A673 (cell line): ENCODE results near the gene TYW5. TPM values are rescaled to one million over a fixed set of nuclear protein-coding genes. Genes with fewer than 3 reads are reported as not detected.

Experiments
- BruUV-seq: library from RNA; stranded (reverse); fragments of 400-500 nt; replicated peaks from 2 replicates; lab custom pipeline; 2021; lab: Mats Ljungman, UMichigan
- CTCF ChIA-PET: fragments of 300-600 bp; sonication (Branson Sonifier 250); formaldehyde crosslinking; loops from one replicate; lab custom pipeline; 2022; ENCODE audit warnings: antibody characterized with exemption; lab: Charles Lee
- POLR2A ChIA-PET: fragments of 300-600 bp; sonication (Branson Sonifier 250); formaldehyde crosslinking; loops from one replicate; lab custom pipeline; 2022; ENCODE audit warnings: antibody characterized with exemption; ENCODE audit not compliant: low non-redundant PET; lab: Charles Lee
- DNase-seq: peaks from one replicate; pipeline ENCODE4 v3.0.0-alpha.2; 2015; ENCODE audit warnings: low spot score
- H3K27ac ChIP-seq: fragments of 200-600 bp; sonication (generic); 2 replicates; pipeline ENCODE4 v1.5.1; 2016; ENCODE audit warnings: mixed run types, low read depth, mild to moderate bottlenecking, mixed read lengths, antibody characterized with exemption, low read length; ENCODE audit not compliant: poor library complexity, severe bottlenecking
- H3K27me3 ChIP-seq: fragments of 200-600 bp; sonication (generic); replicated peaks from 2 replicates; pipeline ENCODE4 v1.6.1; 2017; ENCODE audit warnings: mixed run types, low read depth, mild to moderate bottlenecking, mixed read lengths, antibody characterized with exemption, low read length; ENCODE audit not compliant: insufficient read depth, poor library complexity
- H3K36me3 ChIP-seq: fragments of 200-600 bp; sonication (generic); 2 replicates; pipeline ENCODE4 v1.6.1; 2016; ENCODE audit warnings: mixed run types, mild to moderate bottlenecking, mixed read lengths, antibody characterized with exemption, low read length; ENCODE audit not compliant: insufficient read depth, poor library complexity, severe bottlenecking
- H3K4me1 ChIP-seq: fragments of 200-600 bp; sonication (generic); 2 replicates; pipeline ENCODE4 v1.6.1; 2017; ENCODE audit warnings: mixed run types, mild to moderate bottlenecking, mixed read lengths, antibody characterized with exemption, low read length; ENCODE audit not compliant: insufficient read depth, poor library complexity, severe bottlenecking
- H3K4me3 ChIP-seq: fragments of 200-600 bp; sonication (generic); 2 replicates; pipeline ENCODE4 v1.5.1; 2016; ENCODE audit warnings: low read depth, mixed run types, mild to moderate bottlenecking, mixed read lengths, low read length; ENCODE audit not compliant: poor library complexity, severe bottlenecking
- H3K9me3 ChIP-seq: fragments of 200-600 bp; sonication (generic); 2 replicates; pipeline ENCODE4 v1.6.1; 2016; ENCODE audit warnings: mixed run types, low read depth, mild to moderate bottlenecking, mixed read lengths, antibody characterized with exemption, low read length; ENCODE audit not compliant: poor library complexity, severe bottlenecking
- CTCF ChIP-seq: fragments of 300-800, 200-600 bp; sonication (generic); conservative IDR thresholded peaks from 2 replicates; pipeline ENCODE4 v1.5.1; 2017; ENCODE audit warnings: low read depth, mild to moderate bottlenecking, antibody characterized with exemption, low read length, moderate library complexity, mixed read lengths
- EZH2 ChIP-seq: fragments of 200-600 bp; sonication (generic); IDR thresholded peaks from 2 replicates; pipeline ENCODE4 v1.6.1; 2017; ENCODE audit warnings: borderline replicate concordance, low read depth, mild to moderate bottlenecking, mixed read lengths, antibody characterized with exemption, low read length; ENCODE audit not compliant: poor library complexity, severe bottlenecking
- intact Hi-C: fragments of 100-400 bp; cut with micrococcal nuclease; formaldehyde crosslinking; loops from one replicate; pipeline ENCODE4 v1.10.0; 2022; ENCODE audit not compliant: unreplicated experiment
- total RNA-seq: library from RNA; stranded (reverse); gene quantifications from 2 replicates; pipeline ENCODE4 v1.2.3, GENCODE V29; 2021

TYW5 gene
- total RNA-seq, 1 experiment from 2014 or later: 6.9 TPM

DNA sequence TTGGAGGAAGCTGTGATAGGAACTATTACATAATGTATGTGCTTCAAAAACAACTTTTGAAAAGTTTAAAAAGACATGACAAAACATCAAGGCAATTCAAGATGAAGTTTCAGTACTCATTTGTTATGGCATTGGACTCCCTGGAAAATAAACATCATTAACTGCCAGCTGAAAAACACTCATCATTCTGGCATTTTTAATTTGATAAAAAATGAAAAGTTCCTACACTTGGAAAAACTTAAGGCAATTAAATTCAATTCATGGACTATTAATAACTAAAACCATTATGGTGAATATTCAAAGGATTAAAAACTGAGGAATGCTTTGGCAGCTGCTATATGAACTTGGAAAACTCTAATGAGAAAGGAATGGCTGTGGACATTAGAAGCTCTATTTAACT lies 8.5 kb downstream of the TYW5 start:
- POLR2A ChIA-PET: interaction anchor here (0.6 kb wide), 1 partner anchor 104 kb away, joined by 3 read pairs; no protein-coding TSS in a partner anchor
- H3K4me3 ChIP-seq: no peak overlapping the region
- TF ChIP-seq EZH2 (no peak), CTCF (no peak)
- peaks cover 16% of the 10 kb centered on the region for H3K36me3 ChIP-seq
- intact Hi-C loops: no loop called here
- no peaks in the 10 kb centered on the region for H3K9me3 ChIP-seq
- H3K27ac ChIP-seq: no peak overlapping the region
- H3K27me3 ChIP-seq: no peaks in the 10 kb centered on the region
- no peak for DNase-seq
- BruUV-seq: no TSS peak
- H3K4me1 ChIP-seq: no peaks in the 10 kb centered on the region
- CTCF ChIA-PET: no interaction called here

DNA sequence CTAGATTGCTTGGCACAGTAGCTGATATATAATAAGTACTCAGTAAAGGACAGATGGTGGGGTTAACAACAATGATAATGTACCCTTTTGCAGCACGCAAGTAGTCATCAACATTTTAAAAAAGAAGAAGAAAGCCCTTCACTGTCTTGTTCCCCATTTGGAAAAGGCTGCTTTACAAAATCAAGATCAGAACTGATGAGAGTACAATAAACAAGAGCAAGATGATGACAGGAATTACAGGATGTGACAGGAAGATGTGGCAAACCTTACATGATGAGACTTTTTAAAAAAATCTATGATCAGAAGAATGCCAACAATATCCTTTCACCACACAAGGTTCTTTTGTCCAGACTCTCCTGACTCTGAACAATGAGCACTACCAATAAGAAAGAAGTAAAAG lies 9.1 kb downstream of the TYW5 start:
- no peak overlapping the region for H3K27ac ChIP-seq
- BruUV-seq: no TSS peak
- H3K4me3 ChIP-seq: no peak overlapping the region
- no peaks in the 10 kb centered on the region for H3K9me3 ChIP-seq
- no peaks in the 10 kb centered on the region for H3K4me1 ChIP-seq
- H3K36me3 ChIP-seq: peaks cover 16% of the 10 kb centered on the region
- TF ChIP-seq CTCF (no peak), EZH2 (no peak)
- no peak for DNase-seq
- CTCF ChIA-PET: no interaction called here
- no peaks in the 10 kb centered on the region for H3K27me3 ChIP-seq
- intact Hi-C loops: no loop called here
- POLR2A ChIA-PET: no interaction called here

DNA sequence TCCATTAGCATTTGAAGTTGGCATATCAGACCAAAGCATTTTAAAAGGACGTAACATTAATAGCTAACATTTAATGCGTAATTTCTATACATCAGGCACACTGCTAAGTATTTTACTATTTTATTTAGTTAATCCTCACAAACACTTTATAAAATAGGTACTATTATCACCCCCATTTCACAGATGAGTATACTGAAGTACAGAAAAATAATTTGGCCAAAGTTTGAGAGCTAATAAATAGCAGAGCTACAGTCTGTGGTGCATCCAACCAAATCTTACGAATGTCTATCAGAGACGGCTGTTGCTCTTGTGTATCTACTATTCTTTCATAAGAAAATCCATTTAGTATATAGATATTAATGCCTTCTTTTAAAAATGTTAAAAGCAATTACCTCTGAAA lies 11.9 kb downstream of the TYW5 start:
- Histone ChIP-seq H3K4me3 (no peak overlapping the region), H3K27ac (no peak overlapping the region), H3K27me3 (no peaks in the 10 kb centered on the region), H3K4me1 (no peaks in the 10 kb centered on the region), H3K9me3 (no peaks in the 10 kb centered on the region), H3K36me3 (peaks cover 16% of the 10 kb centered on the region)
- no TSS peak for BruUV-seq
- POLR2A ChIA-PET: no interaction called here
- DNase-seq: no peak
- CTCF ChIA-PET: no interaction called here
- TF ChIP-seq EZH2 (no peak), CTCF (no peak)
- intact Hi-C loops: loop anchor here (5.0 kb wide), 1 partner anchor 241 kb away; no protein-coding TSS in a partner anchor
